A549 (cell line): ENCODE measurements around the gene MFAP1. TPM values are rescaled to one million over a fixed set of nuclear protein-coding genes. Genes with fewer than 3 reads are reported as not detected.

Source experiments
- ATAC-seq, 2 experiments: fragments of 200-7000 bp in 1 of 2; fragments of >200 bp in 1 of 2; cut with Nextera tagmentation in 1 of 2; cut with Tn5 transposase in 1 of 2; 3 replicates each; pipeline versions ENCODE4 v1.8.0 to v1.9.1; 2018 to 2020; ENCODE audit warnings: mild to moderate bottlenecking in 1 of 2, moderate library complexity in 1 of 2
- CTCF ChIA-PET: fragments of 300-600 bp; sonication (Branson Sonifier 250); formaldehyde crosslinking; extraction: SDS; loops from one replicate; lab custom pipeline; 2021; ENCODE audit warnings: antibody characterized with exemption, inconsistent platforms; lab: Yijun Ruan, JAX
- POLR2A ChIA-PET: fragments of 350-600 bp; formaldehyde crosslinking; extraction: SDS; loops from one replicate; lab custom pipeline; 2021; ENCODE audit warnings: antibody characterized with exemption, inconsistent platforms; lab: Yijun Ruan, JAX
- DNase-seq, 2 experiments: peaks; one replicate each; pipeline versions ENCODE4 v3.0.0 to v3.0.0-alpha.2; 2011 to 2016; ENCODE audit warnings: low read depth in 1 of 2, low spot score in 1 of 2
- FAIRE-seq: peaks from 2 replicates; lab custom pipeline; 2011; peaks lifted over from hg19 to GRCh38; lab: Jason Lieb, UNC
- H3K27ac ChIP-seq, 2 experiments: fragments of >200 bp; sonication (Bioruptor Twin); formaldehyde crosslinking; 3 replicates each; pipeline ENCODE4 v1.5.1; 2016 to 2017
- H3K4me1 ChIP-seq: fragments of >200 bp; sonication (Bioruptor Twin); formaldehyde crosslinking; 3 replicates; pipeline ENCODE4 v1.6.1; 2016
- H3K4me2 ChIP-seq: fragments of >200 bp; sonication (Bioruptor Twin); formaldehyde crosslinking; 3 replicates; pipeline ENCODE4 v1.6.1; 2016
- H3K4me3 ChIP-seq: fragments of >200 bp; sonication (Bioruptor Twin); formaldehyde crosslinking; 3 replicates; pipeline ENCODE4 v1.5.1; 2016
- H3K9me3 ChIP-seq: fragments of >200 bp; sonication (Bioruptor Twin); formaldehyde crosslinking; 3 replicates; pipeline ENCODE4 v1.6.1; 2016
- BCL3 ChIP-seq: fragments of >200 bp; sonication (Bioruptor Twin); formaldehyde crosslinking; IDR thresholded peaks from 3 replicates; pipeline ENCODE4 v1.6.1; 2016
- CHD2 ChIP-seq: fragments of 150-350 bp; IDR thresholded peaks from 2 replicates; pipeline ENCODE4 v1.6.1; 2014; ENCODE audit warnings: low read length; ENCODE audit not compliant: partially characterized antibody
- CHD4 ChIP-seq: fragments of 200-600 bp; sonication (generic); IDR thresholded peaks from 2 replicates; pipeline ENCODE4 v1.6.1; 2016; ENCODE audit warnings: antibody characterized with exemption, mild to moderate bottlenecking, borderline replicate concordance
- CTCF ChIP-seq: fragments of >200 bp; sonication (Bioruptor Twin); formaldehyde crosslinking; IDR thresholded peaks from 3 replicates; pipeline ENCODE4 v1.5.1; 2016
- EHMT2 ChIP-seq: fragments of 200-600 bp; sonication (generic); IDR thresholded peaks from 2 replicates; pipeline ENCODE4 v1.6.1; 2016; ENCODE audit warnings: antibody characterized with exemption, low read depth, mild to moderate bottlenecking, moderate library complexity
- ELK1 ChIP-seq: fragments of 150-350 bp; IDR thresholded peaks from 2 replicates; pipeline ENCODE4 v1.6.1; 2014; ENCODE audit warnings: low read depth, mild to moderate bottlenecking, low read length
- FOXS1 ChIP-seq: fragments of 250-450 bp; sonication (Bioruptor Pico); IDR thresholded peaks from 2 replicates; pipeline ENCODE4 v1.5.0; 2020; ENCODE audit warnings: mild to moderate bottlenecking, moderate library complexity
- HEYL ChIP-seq: fragments of 250-450 bp; sonication (Bioruptor Pico); IDR thresholded peaks from 2 replicates; pipeline ENCODE4 v1.8.0; 2021; ENCODE audit warnings: mild to moderate bottlenecking, moderate library complexity
- JUN ChIP-seq, 2 experiments: fragments of >200 bp; sonication (Bioruptor Twin); formaldehyde crosslinking; IDR thresholded peaks; 2 replicates in 1 of 2; 3 replicates in 1 of 2; pipeline ENCODE4 v1.6.1; 2016 to 2017
- JUNB ChIP-seq: fragments of >200 bp; sonication (Bioruptor Twin); formaldehyde crosslinking; IDR thresholded peaks from 2 replicates; pipeline ENCODE4 v1.6.1; 2016
- KDM5A ChIP-seq: fragments of 200-600 bp; sonication (generic); IDR thresholded peaks from 2 replicates; pipeline ENCODE4 v1.6.1; 2016; ENCODE audit warnings: antibody characterized with exemption, mild to moderate bottlenecking
- MAX ChIP-seq: IDR thresholded peaks from 2 replicates; pipeline ENCODE4 v1.6.1; 2012
- NR3C1 ChIP-seq: fragments of >200 bp; sonication (Bioruptor Twin); formaldehyde crosslinking; IDR thresholded peaks from 3 replicates; pipeline ENCODE4 v1.6.1; 2017
- PHF8 ChIP-seq: fragments of 200-600 bp; sonication (generic); IDR thresholded peaks from 2 replicates; pipeline ENCODE4 v1.6.1; 2016; ENCODE audit warnings: low read depth, mild to moderate bottlenecking, antibody characterized with exemption, moderate library complexity, borderline replicate concordance
- SREBF2 ChIP-seq: fragments of 450-650 bp; IDR thresholded peaks from 2 replicates; pipeline ENCODE4 v1.6.1; 2014; ENCODE audit warnings: mild to moderate bottlenecking, moderate library complexity
- TP53 ChIP-seq: fragments of 250-450 bp; sonication (Bioruptor Pico); IDR thresholded peaks from 2 replicates; pipeline ENCODE4 v1.5.0; 2021; ENCODE audit warnings: mild to moderate bottlenecking, moderate library complexity
- ZC3H11A ChIP-seq: fragments of 450-650 bp; IDR thresholded peaks from 2 replicates; pipeline ENCODE4 v1.6.1; 2014; ENCODE audit warnings: antibody characterized with exemption, mild to moderate bottlenecking
- ZNF302 ChIP-seq: fragments of 250-450 bp; sonication (Bioruptor Pico); IDR thresholded peaks from 2 replicates; pipeline ENCODE4 v1.9.0; 2021; ENCODE audit warnings: inconsistent platforms, mild to moderate bottlenecking, moderate library complexity
- ZSCAN20 ChIP-seq: fragments of 250-450 bp; sonication (Bioruptor Pico); IDR thresholded peaks from 2 replicates; pipeline ENCODE4 v1.8.0; 2022; ENCODE audit warnings: mild to moderate bottlenecking, moderate library complexity
- WGBS: methylation state at CpG from one replicate; pipeline ENCODE4 v1.1.6; 2017; ENCODE audit errors: missing lambda C conversion rate; 5-methylcytosine and 5-hydroxymethylcytosine counted together
- polyA plus RNA-seq, 4 experiments: library from polyadenylated mRNA; depleted of rRNA in 3 of 4; stranded (reverse); fragments of >200 nt; fragmentation: RNase III in 1 of 4; extraction: RNeasy Plus Mini Kit Qiagen cat#74134 plus additional on column Dnase treatment in 1 of 4; gene quantifications; 2 replicates in 3 of 4; 3 replicates in 1 of 4; pipeline ENCODE4 v1.2.3, GENCODE V29; 2011 to 2017
- TF ChIP-seq, protein P1 (sequence below): IDR thresholded peaks from 2 replicates; pipeline ENCODE4 v1.6.1; 2012; ENCODE audit warnings: low read depth, borderline replicate concordance
- TF ChIP-seq, protein P2 (sequence below): fragments of 200-600 bp; sonication (generic); IDR thresholded peaks from 2 replicates; pipeline ENCODE4 v1.6.1; 2016; ENCODE audit warnings: antibody characterized with exemption, mild to moderate bottlenecking, moderate library complexity
- TF ChIP-seq, protein P3 (sequence below): fragments of 450-650 bp; IDR thresholded peaks from 2 replicates; pipeline ENCODE4 v1.6.1; 2014; ENCODE audit warnings: antibody characterized with exemption
- TF ChIP-seq, protein P4 (sequence below): IDR thresholded peaks from 2 replicates; pipeline ENCODE4 v1.6.1; 2012

The MFAP1 gene
- polyA plus RNA-seq, 2 of the 4 experiments (the other 2 are of a cell fraction) = 31.7 to 40.3 TPM

GRCh38 chr15:43777267-43777914 lies 47.1 kb downstream of the MFAP1 start:
- peak overlapping the region; percentile 77 to 91 for H3K27ac ChIP-seq
- peak overlapping the region; percentile 84 for H3K4me2 ChIP-seq
- no peaks in the 10 kb centered on the region for H3K9me3 ChIP-seq
- H3K4me1 ChIP-seq = 0 out of 3 replicates have a peak, but pooled peaks cover 8% of the 10 kb centered on the region
- DNase-seq (peak in 1 of 2 experiments; percentile 79), ATAC-seq (peak; percentile 72 to 88), FAIRE-seq (no peak)
- TF ChIP-seq CHD2 (no peak), PHF8 (no peak), ZNF302 (CRISPR knock-in tag) (no peak), NR3C1 (no peak), HEYL (CRISPR knock-in tag) (no peak), BCL3 (no peak), FOXS1 (CRISPR knock-in tag) (no peak), ELK1 (no peak), CHD4 (no peak), TP53 (CRISPR knock-in tag) (no peak), MAX (peak; percentile 91), EHMT2 (no peak), SREBF2 (no peak), KDM5A (no peak), JUNB (no peak), ZC3H11A (no peak), ZSCAN20 (CRISPR knock-in tag) (no peak), CTCF (peak; percentile 70), JUN (IDR thresholded peaks at IDR 0.05) (peak in 1 of 2 experiments; percentile 41; a peak in 1 of 5 replicates)
- TF ChIP-seq, protein P1, sequence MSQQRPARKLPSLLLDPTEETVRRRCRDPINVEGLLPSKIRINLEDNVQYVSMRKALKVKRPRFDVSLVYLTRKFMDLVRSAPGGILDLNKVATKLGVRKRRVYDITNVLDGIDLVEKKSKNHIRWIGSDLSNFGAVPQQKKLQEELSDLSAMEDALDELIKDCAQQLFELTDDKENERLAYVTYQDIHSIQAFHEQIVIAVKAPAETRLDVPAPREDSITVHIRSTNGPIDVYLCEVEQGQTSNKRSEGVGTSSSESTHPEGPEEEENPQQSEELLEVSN = peak; percentile 89
- TF ChIP-seq, protein P2, sequence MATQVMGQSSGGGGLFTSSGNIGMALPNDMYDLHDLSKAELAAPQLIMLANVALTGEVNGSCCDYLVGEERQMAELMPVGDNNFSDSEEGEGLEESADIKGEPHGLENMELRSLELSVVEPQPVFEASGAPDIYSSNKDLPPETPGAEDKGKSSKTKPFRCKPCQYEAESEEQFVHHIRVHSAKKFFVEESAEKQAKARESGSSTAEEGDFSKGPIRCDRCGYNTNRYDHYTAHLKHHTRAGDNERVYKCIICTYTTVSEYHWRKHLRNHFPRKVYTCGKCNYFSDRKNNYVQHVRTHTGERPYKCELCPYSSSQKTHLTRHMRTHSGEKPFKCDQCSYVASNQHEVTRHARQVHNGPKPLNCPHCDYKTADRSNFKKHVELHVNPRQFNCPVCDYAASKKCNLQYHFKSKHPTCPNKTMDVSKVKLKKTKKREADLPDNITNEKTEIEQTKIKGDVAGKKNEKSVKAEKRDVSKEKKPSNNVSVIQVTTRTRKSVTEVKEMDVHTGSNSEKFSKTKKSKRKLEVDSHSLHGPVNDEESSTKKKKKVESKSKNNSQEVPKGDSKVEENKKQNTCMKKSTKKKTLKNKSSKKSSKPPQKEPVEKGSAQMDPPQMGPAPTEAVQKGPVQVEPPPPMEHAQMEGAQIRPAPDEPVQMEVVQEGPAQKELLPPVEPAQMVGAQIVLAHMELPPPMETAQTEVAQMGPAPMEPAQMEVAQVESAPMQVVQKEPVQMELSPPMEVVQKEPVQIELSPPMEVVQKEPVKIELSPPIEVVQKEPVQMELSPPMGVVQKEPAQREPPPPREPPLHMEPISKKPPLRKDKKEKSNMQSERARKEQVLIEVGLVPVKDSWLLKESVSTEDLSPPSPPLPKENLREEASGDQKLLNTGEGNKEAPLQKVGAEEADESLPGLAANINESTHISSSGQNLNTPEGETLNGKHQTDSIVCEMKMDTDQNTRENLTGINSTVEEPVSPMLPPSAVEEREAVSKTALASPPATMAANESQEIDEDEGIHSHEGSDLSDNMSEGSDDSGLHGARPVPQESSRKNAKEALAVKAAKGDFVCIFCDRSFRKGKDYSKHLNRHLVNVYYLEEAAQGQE = no peak
- TF ChIP-seq, protein P3, sequence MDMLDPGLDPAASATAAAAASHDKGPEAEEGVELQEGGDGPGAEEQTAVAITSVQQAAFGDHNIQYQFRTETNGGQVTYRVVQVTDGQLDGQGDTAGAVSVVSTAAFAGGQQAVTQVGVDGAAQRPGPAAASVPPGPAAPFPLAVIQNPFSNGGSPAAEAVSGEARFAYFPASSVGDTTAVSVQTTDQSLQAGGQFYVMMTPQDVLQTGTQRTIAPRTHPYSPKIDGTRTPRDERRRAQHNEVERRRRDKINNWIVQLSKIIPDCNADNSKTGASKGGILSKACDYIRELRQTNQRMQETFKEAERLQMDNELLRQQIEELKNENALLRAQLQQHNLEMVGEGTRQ = no peak
- TF ChIP-seq, protein P4, sequence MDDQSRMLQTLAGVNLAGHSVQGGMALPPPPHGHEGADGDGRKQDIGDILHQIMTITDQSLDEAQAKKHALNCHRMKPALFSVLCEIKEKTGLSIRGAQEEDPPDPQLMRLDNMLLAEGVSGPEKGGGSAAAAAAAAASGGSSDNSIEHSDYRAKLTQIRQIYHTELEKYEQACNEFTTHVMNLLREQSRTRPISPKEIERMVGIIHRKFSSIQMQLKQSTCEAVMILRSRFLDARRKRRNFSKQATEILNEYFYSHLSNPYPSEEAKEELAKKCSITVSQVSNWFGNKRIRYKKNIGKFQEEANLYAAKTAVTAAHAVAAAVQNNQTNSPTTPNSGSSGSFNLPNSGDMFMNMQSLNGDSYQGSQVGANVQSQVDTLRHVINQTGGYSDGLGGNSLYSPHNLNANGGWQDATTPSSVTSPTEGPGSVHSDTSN = no peak
- WGBS = 1% methylated on average over 17 of the region's 31 CpGs
- CTCF ChIA-PET = interaction anchor here (0.7 to 6.9 kb wide), 9 partner anchors 8 to 32 kb away, joined by 3 to 47 read pairs (median 3); partner anchors contain the start of gene SERF2
- peak overlapping the region; percentile 60 for H3K4me3 ChIP-seq
- POLR2A ChIA-PET = interaction anchor here (0.6 to 1.4 kb wide), 4 partner anchors 14 to 519 kb away, joined by 3 to 7 read pairs (median 4); partner anchors contain the start of genes HYPK, MFAP1 and SERINC4
